Caco-2 (cell line): Measurements from ENCODE around the gene ANKDD1A. TPM values are rescaled to one million over a fixed set of nuclear protein-coding genes. Genes with fewer than 3 reads are reported as not detected.

ENCODE experiments used
- BruUV-seq: library from RNA; stranded (reverse); fragments of 400-500 nt; replicated peaks from 2 replicates; lab custom pipeline; 2021; lab: Mats Ljungman, UMichigan
- CTCF ChIA-PET: fragments of 300-600 bp; sonication (Branson Sonifier 250); formaldehyde crosslinking; loops from one replicate; lab custom pipeline; 2022; ENCODE audit warnings: antibody characterized with exemption; lab: Charles Lee
- POLR2A ChIA-PET: fragments of 300-600 bp; sonication (Branson Sonifier 250); formaldehyde crosslinking; loops from one replicate; lab custom pipeline; 2022; ENCODE audit warnings: antibody characterized with exemption; lab: Charles Lee
- DNase-seq, 2 experiments: peaks; one replicate each; pipeline versions ENCODE4 v3.0.0 to v3.0.0-alpha.2; 2020 to 2022
- H3K27me3 ChIP-seq: replicated peaks from 2 replicates; pipeline ENCODE4 v1.6.0; 2011; ENCODE audit warnings: low read length; ENCODE audit not compliant: control insufficient read depth, insufficient read depth
- H3K36me3 ChIP-seq: 2 replicates; pipeline ENCODE4 v1.5.1; 2011; ENCODE audit warnings: low read length; ENCODE audit not compliant: control insufficient read depth, insufficient read depth
- H3K4me1 ChIP-seq: fragments of 250-450 bp; sonication (Bioruptor Pico); 2 replicates; pipeline ENCODE4 v1.5.1; 2020; ENCODE audit warnings: mild to moderate bottlenecking
- H3K4me3 ChIP-seq: 2 replicates; pipeline ENCODE4 v1.5.1; 2011; ENCODE audit warnings: low read depth, mild to moderate bottlenecking, control low read depth, low read length
- H3K9me3 ChIP-seq: fragments of 250-450 bp; sonication (Bioruptor Pico); 2 replicates; pipeline ENCODE4 v1.5.1; 2020; ENCODE audit warnings: mild to moderate bottlenecking, moderate library complexity
- H3K27ac Mint-ChIP-seq: one replicate; pipeline ENCODE4 v1.8.0; 2022; ENCODE audit warnings: mixed read lengths; ENCODE audit not compliant: unreplicated experiment
- H3K27me3 Mint-ChIP-seq: one replicate; pipeline ENCODE4 v1.8.0; 2022; ENCODE audit warnings: mixed read lengths; ENCODE audit not compliant: insufficient read depth, unreplicated experiment
- H3K36me3 Mint-ChIP-seq: one replicate; pipeline ENCODE4 v1.8.0; 2022; ENCODE audit warnings: mild to moderate bottlenecking, mixed read lengths; ENCODE audit not compliant: insufficient read depth, unreplicated experiment
- H3K4me1 Mint-ChIP-seq: one replicate; pipeline ENCODE4 v1.8.0; 2022; ENCODE audit warnings: low read depth, mixed read lengths; ENCODE audit not compliant: unreplicated experiment
- H3K4me3 Mint-ChIP-seq: one replicate; pipeline ENCODE4 v1.8.0; 2022; ENCODE audit warnings: mild to moderate bottlenecking, moderate library complexity, mixed read lengths; ENCODE audit not compliant: unreplicated experiment
- H3K9me3 Mint-ChIP-seq: one replicate; pipeline ENCODE4 v1.8.0; 2022; ENCODE audit warnings: mixed read lengths; ENCODE audit not compliant: unreplicated experiment
- CTCF ChIP-seq, 2 experiments: fragments of 200-600 bp in 1 of 2; IDR thresholded peaks; 1 replicate in 1 of 2; 2 replicates in 1 of 2; pipeline versions ENCODE4 v1.5.1 to v1.8.0; 2011 to 2022; ENCODE audit warnings: antibody characterized with exemption in 1 of 2, control low read depth in 1 of 2, inconsistent platforms in 1 of 2, low read depth in 1 of 2, low read length in 1 of 2, mild to moderate bottlenecking in 1 of 2, moderate library complexity in 1 of 2; ENCODE audit not compliant: insufficient read depth in 1 of 2, severe bottlenecking in 1 of 2, unreplicated experiment in 1 of 2
- intact Hi-C: fragments of 100-400 bp; cut with micrococcal nuclease; formaldehyde crosslinking; loops from one replicate; pipeline ENCODE4 v1.10.0; 2022; ENCODE audit not compliant: unreplicated experiment
- total RNA-seq: library from RNA; stranded (reverse); gene quantifications from 2 replicates; pipeline ENCODE4 v1.2.3, GENCODE V29; 2022

Gene ANKDD1A
- total RNA-seq, 1 experiment from 2014 or later: 1.6 TPM

- no peak overlapping the region for H3K4me3 Mint-ChIP-seq
- peaks cover 1% of the 10 kb centered on the region for H3K4me1 Mint-ChIP-seq
- peaks cover 9% of the 10 kb centered on the region; the same call in 1 of the 2 replicates for H3K9me3 ChIP-seq
- no peaks in the 10 kb centered on the region for H3K27me3 ChIP-seq
- CTCF ChIA-PET: no interaction called here
- H3K4me3 ChIP-seq: no peak overlapping the region
- DNase-seq: no peak
- H3K27me3 Mint-ChIP-seq: peaks cover 2% of the 10 kb centered on the region
- H3K4me1 ChIP-seq: no peaks in the 10 kb centered on the region
- H3K27ac Mint-ChIP-seq: no peak overlapping the region
- TF ChIP-seq CTCF (IDR thresholded peaks at IDR 0.05; ENCODE audit: insufficient read depth in 1 of 2, low read depth in 1 of 2, low read length in 1 of 2, severe bottlenecking in 1 of 2, unreplicated experiment in 1 of 2): no peak
- H3K36me3 ChIP-seq: no peaks in the 10 kb centered on the region
- no peaks in the 10 kb centered on the region for H3K36me3 Mint-ChIP-seq
- H3K9me3 Mint-ChIP-seq: no peaks in the 10 kb centered on the region
- intact Hi-C loops: no loop called here
- POLR2A ChIA-PET: no interaction called here
- BruUV-seq: no TSS peak
Observed at GRCh38 chr15:64905941-64906340, 5.8 kb upstream of the ANKDD1A start.

GRCh38 chr15:64906402-64906801 lies 5.3 kb upstream of the ANKDD1A start:
- Histone ChIP-seq H3K9me3 (0 out of 2 replicates have a peak, but pooled peaks cover 4% of the 10 kb centered on the region), H3K4me3 (no peak overlapping the region), H3K4me1 (no peaks in the 10 kb centered on the region), H3K27me3 (no peaks in the 10 kb centered on the region), H3K36me3 (no peaks in the 10 kb centered on the region)
- peaks cover 2% of the 10 kb centered on the region for H3K27me3 Mint-ChIP-seq
- BruUV-seq: no TSS peak
- H3K36me3 Mint-ChIP-seq: no peaks in the 10 kb centered on the region
- intact Hi-C loops: no loop called here
- H3K4me1 Mint-ChIP-seq: peaks cover 6% of the 10 kb centered on the region
- no peak for TF ChIP-seq CTCF (IDR thresholded peaks at IDR 0.05; ENCODE audit: insufficient read depth in 1 of 2, low read depth in 1 of 2, low read length in 1 of 2, severe bottlenecking in 1 of 2, unreplicated experiment in 1 of 2)
- no peak overlapping the region for H3K27ac Mint-ChIP-seq
- CTCF ChIA-PET: no interaction called here
- POLR2A ChIA-PET: no interaction called here
- no peaks in the 10 kb centered on the region for H3K9me3 Mint-ChIP-seq
- no peak for DNase-seq
- H3K4me3 Mint-ChIP-seq: no peak overlapping the region

GRCh38 chr15:64907991-64908390 lies 3.7 kb upstream of the ANKDD1A start:
- no peak for DNase-seq
- no peak for TF ChIP-seq CTCF (IDR thresholded peaks at IDR 0.05; ENCODE audit: insufficient read depth in 1 of 2, low read depth in 1 of 2, low read length in 1 of 2, severe bottlenecking in 1 of 2, unreplicated experiment in 1 of 2)
- Histone ChIP-seq H3K4me3 (no peak overlapping the region), H3K4me1 (no peaks in the 10 kb centered on the region), H3K27me3 (no peaks in the 10 kb centered on the region), H3K36me3 (no peaks in the 10 kb centered on the region), H3K9me3 (no peaks in the 10 kb centered on the region)
- intact Hi-C loops: no loop called here
- no TSS peak for BruUV-seq
- Mint-ChIP-seq H3K27me3 (peaks cover 2% of the 10 kb centered on the region), H3K27ac (no peak overlapping the region), H3K4me1 (peaks cover 6% of the 10 kb centered on the region), H3K9me3 (no peaks in the 10 kb centered on the region), H3K4me3 (no peak overlapping the region), H3K36me3 (no peaks in the 10 kb centered on the region)
- POLR2A ChIA-PET: interaction anchor here (0.6 kb wide), 1 partner anchor 313 kb away, joined by 3 read pairs; no protein-coding TSS in a partner anchor
- CTCF ChIA-PET: no interaction called here
